Fibroblast of lung (primary cell): ENCODE data around the gene DET1. TPM values are rescaled to one million over a fixed set of nuclear protein-coding genes. Genes with fewer than 3 reads are reported as not detected.

Source experiments
- DNase-seq, 2 donors: peaks; one replicate each; pipeline versions ENCODE4 v3.0.0 to v3.0.0-alpha.2; 2010; ENCODE audit warnings: low read depth in 2 of 2
- H2AFZ ChIP-seq: 2 replicates; pipeline ENCODE4 v1.5.1; 2012; ENCODE audit warnings: low read length, control low read depth, inconsistent platforms
- H3K27ac ChIP-seq: 2 replicates; pipeline ENCODE4 v1.5.1; 2011; ENCODE audit warnings: low read length, control low read depth; ENCODE audit not compliant: insufficient read depth
- H3K27me3 ChIP-seq: 2 replicates; pipeline ENCODE4 v1.5.1; 2011; ENCODE audit warnings: mild to moderate bottlenecking, low read length; ENCODE audit not compliant: control insufficient read depth, insufficient read depth
- H3K36me3 ChIP-seq: 2 replicates; pipeline ENCODE4 v1.5.1; 2011; ENCODE audit warnings: low read length; ENCODE audit not compliant: control insufficient read depth, insufficient read depth
- H3K4me1 ChIP-seq: 2 replicates; pipeline ENCODE4 v1.5.1; 2011; ENCODE audit warnings: low read length; ENCODE audit not compliant: control insufficient read depth, insufficient read depth; ENCODE audit errors: extremely low read depth
- H3K4me2 ChIP-seq: 2 replicates; pipeline ENCODE4 v1.5.1; 2011; ENCODE audit warnings: low read length, control low read depth; ENCODE audit not compliant: insufficient read depth; ENCODE audit errors: extremely low read depth
- H3K4me3 ChIP-seq, 4 experiments: fragments of 200-600 bp in 1 of 4; sonication (generic) in 1 of 4; replicated peaks in 1 of 4; 2 replicates each; pipeline ENCODE4 v1.5.1; 2011 to 2016; ENCODE audit warnings: low read length in 4 of 4, low read depth in 3 of 4, mild to moderate bottlenecking in 3 of 4, control low read depth in 2 of 4, inconsistent platforms in 1 of 4, mixed read lengths in 1 of 4; ENCODE audit not compliant: insufficient read depth in 1 of 4; ENCODE audit errors: control extremely low read depth in 1 of 4
- H3K79me2 ChIP-seq: 2 replicates; pipeline ENCODE4 v1.5.1; 2012; ENCODE audit warnings: mild to moderate bottlenecking, low read length, inconsistent platforms; ENCODE audit not compliant: control insufficient read depth, insufficient read depth
- H3K9ac ChIP-seq: 2 replicates; pipeline ENCODE4 v1.5.1; 2011; ENCODE audit warnings: mild to moderate bottlenecking, low read length, control low read depth; ENCODE audit not compliant: insufficient read depth
- H3K9me3 ChIP-seq: 2 replicates; pipeline ENCODE4 v1.5.1; 2012; ENCODE audit warnings: low read depth, low read length; ENCODE audit not compliant: control insufficient read depth, insufficient read depth
- H4K20me1 ChIP-seq: 2 replicates; pipeline ENCODE4 v1.5.1; 2011; ENCODE audit warnings: low read length; ENCODE audit not compliant: control insufficient read depth, insufficient read depth; ENCODE audit errors: extremely low read depth
- EZH2 ChIP-seq: IDR thresholded peaks from 2 replicates; pipeline ENCODE4 v1.5.1; 2012; ENCODE audit warnings: low read length, control low read depth, mild to moderate bottlenecking; ENCODE audit errors: missing control alignments
- polyA plus RNA-seq, 2 donors: library from polyadenylated mRNA; depleted of rRNA in 1 of 2; stranded (reverse) in 1 of 2; unstranded in 1 of 2; fragments of >200 nt; gene quantifications; 2 replicates each; pipeline ENCODE4 v1.2.1, GENCODE V29; 2011 to 2012; ENCODE audit warnings: missing spikeins in 1 of 2
- total RNA-seq: library from RNA; depleted of rRNA; stranded (reverse); fragments of >200 nt; gene quantifications from 2 replicates; pipeline ENCODE4 v1.2.1, GENCODE V29; 2014
- TF ChIP-seq, protein P1 (sequence below), 2 donors: IDR thresholded peaks in 1 of 2; conservative IDR thresholded peaks in 1 of 2; 1 replicate in 1 of 2; 2 replicates in 1 of 2; pipeline ENCODE4 v1.5.1; 2011 to 2012; ENCODE audit warnings: low read length in 2 of 2, control low read depth in 1 of 2, inconsistent platforms in 1 of 2, low read depth in 1 of 2, mild to moderate bottlenecking in 1 of 2

Gene DET1
- total and polyA plus RNA-seq, 2 donors (not counting 1 experiment from before 2014, with no cell fraction given): 6.4 to 8.9 TPM

DNA sequence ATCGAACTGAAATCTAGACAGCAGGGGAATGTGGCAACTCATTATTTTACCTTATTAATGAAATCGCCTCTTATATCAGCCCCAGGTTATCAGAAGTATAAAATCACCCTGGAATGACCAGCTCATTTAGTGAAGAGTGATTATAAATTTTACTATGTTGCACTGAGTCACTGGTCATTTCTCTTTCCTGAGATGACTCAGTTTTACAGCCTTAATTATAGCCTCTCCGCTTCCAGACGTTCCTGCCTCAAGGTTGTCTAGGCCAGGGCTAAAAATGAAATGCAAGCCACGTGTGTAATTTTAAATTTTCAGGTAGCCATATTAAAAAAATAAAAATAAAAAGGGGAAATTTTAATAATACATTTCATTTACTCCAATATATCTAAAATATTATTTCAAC is 33.3 kb downstream of the DET1 start:
- Histone ChIP-seq H3K4me1 (peaks cover 6% of the 10 kb centered on the region), H3K4me3 (no peak overlapping the region), H4K20me1 (no peaks in the 10 kb centered on the region), H3K4me2 (peak overlapping the region; percentile 23), H3K9ac (no peak overlapping the region), H3K79me2 (no peaks in the 10 kb centered on the region), H3K27ac (peak overlapping the region; percentile 7), H3K36me3 (no peaks in the 10 kb centered on the region), H3K9me3 (no peaks in the 10 kb centered on the region), H2AFZ (no peak overlapping the region), H3K27me3 (no peaks in the 10 kb centered on the region)
- TF ChIP-seq, protein P1, sequence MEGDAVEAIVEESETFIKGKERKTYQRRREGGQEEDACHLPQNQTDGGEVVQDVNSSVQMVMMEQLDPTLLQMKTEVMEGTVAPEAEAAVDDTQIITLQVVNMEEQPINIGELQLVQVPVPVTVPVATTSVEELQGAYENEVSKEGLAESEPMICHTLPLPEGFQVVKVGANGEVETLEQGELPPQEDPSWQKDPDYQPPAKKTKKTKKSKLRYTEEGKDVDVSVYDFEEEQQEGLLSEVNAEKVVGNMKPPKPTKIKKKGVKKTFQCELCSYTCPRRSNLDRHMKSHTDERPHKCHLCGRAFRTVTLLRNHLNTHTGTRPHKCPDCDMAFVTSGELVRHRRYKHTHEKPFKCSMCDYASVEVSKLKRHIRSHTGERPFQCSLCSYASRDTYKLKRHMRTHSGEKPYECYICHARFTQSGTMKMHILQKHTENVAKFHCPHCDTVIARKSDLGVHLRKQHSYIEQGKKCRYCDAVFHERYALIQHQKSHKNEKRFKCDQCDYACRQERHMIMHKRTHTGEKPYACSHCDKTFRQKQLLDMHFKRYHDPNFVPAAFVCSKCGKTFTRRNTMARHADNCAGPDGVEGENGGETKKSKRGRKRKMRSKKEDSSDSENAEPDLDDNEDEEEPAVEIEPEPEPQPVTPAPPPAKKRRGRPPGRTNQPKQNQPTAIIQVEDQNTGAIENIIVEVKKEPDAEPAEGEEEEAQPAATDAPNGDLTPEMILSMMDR (conservative IDR thresholded peaks at IDR 0.05 in 1 of 2, IDR thresholded peaks at IDR 0.05 in 1 of 2; ENCODE audit: low read depth in 1 of 2, low read length in 2 of 2): no peak
- TF ChIP-seq EZH2: no peak
- DNase-seq: peak; percentile 11 to 79

DNA sequence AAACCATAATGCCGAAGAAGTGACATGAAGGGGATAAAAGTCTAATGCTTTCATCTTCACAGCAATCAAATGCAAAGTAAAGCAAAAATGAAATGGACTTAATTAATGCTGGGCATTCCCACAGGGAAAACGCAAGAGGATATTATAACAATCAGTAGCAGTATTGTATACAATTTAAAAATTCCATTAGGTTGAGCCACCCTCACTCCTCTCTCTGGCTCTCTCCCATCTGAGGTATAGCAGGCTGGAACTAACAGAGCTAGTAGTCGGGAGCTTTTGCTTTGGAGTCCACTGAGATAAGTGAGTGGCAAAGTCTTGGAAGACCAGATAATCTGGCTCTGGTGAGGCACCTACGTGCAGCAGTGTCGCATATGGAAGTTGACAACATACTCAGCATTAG is 33.9 kb downstream of the DET1 start:
- Histone ChIP-seq H3K27ac (no peak overlapping the region), H3K4me2 (peak overlapping the region; percentile 23)
- peak; percentile 5 to 51 for DNase-seq

DNA sequence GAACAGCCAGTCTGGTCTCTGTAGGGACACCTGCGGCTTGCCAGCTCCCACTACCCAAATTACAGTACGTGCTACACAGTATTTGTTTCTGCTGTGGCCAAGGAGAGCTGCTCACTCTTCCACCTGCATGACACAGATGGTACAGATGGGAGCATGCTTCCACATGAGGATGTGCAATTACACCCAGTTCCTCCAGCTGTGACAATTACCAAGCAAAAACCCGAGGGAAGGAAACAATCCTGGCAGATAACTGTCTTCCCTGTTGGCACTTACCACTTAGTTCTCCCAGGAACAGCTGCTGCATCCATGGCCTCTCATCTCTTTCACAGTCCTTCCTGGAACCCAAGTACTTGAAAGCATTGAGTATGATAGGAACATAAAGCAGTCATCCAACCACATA is 34.4 kb downstream of the DET1 start:
- no peaks in the 10 kb centered on the region for H3K79me2 ChIP-seq
- H3K4me1 ChIP-seq: peaks cover 6% of the 10 kb centered on the region
- no peak overlapping the region for H3K27ac ChIP-seq
- H3K36me3 ChIP-seq: no peaks in the 10 kb centered on the region
- no peak overlapping the region for H2AFZ ChIP-seq
- no peak overlapping the region for H3K4me2 ChIP-seq
- TF ChIP-seq, protein P1 (conservative IDR thresholded peaks at IDR 0.05 in 1 of 2, IDR thresholded peaks at IDR 0.05 in 1 of 2; ENCODE audit: low read depth in 1 of 2, low read length in 2 of 2): no peak
- no peak for TF ChIP-seq EZH2
- H3K27me3 ChIP-seq: no peaks in the 10 kb centered on the region
- no peaks in the 10 kb centered on the region for H3K9me3 ChIP-seq
- H3K4me3 ChIP-seq: no peak overlapping the region
- H4K20me1 ChIP-seq: no peaks in the 10 kb centered on the region
- no peak overlapping the region for H3K9ac ChIP-seq
- peak in 1 of 2 donors; percentile 4 for DNase-seq

More for the DNA sequence above, 33.9 kb downstream of the DET1 start:
- H3K9me3 ChIP-seq: no peaks in the 10 kb centered on the region
- no peak overlapping the region for H3K9ac ChIP-seq
- no peaks in the 10 kb centered on the region for H3K27me3 ChIP-seq
- no peak overlapping the region for H2AFZ ChIP-seq
- no peaks in the 10 kb centered on the region for H4K20me1 ChIP-seq
- no peak overlapping the region for H3K4me3 ChIP-seq
- no peaks in the 10 kb centered on the region for H3K79me2 ChIP-seq
- no peaks in the 10 kb centered on the region for H3K36me3 ChIP-seq
- TF ChIP-seq EZH2: no peak
- TF ChIP-seq, protein P1 (conservative IDR thresholded peaks at IDR 0.05 in 1 of 2, IDR thresholded peaks at IDR 0.05 in 1 of 2; ENCODE audit: low read depth in 1 of 2, low read length in 2 of 2): no peak
- H3K4me1 ChIP-seq: peaks cover 6% of the 10 kb centered on the region
